Activated T-helper 1 cell treated with anti-CD3 and anti-CD28 coated beads, Interleukin-12 subunit alpha, Interleukin-12 subunit beta, Interleukin-2, Interleukin-4 antibody, amounts not matched to agents 30 ng/mL and 10 ng/mL and 1 ng/mL, durations not matched to agents 14 hours and 24 hours and 36 hours (primary cell): ENCODE results near the gene ZNF485. TPM values are rescaled to one million over a fixed set of nuclear protein-coding genes. Genes with fewer than 3 reads are reported as not detected.
A peak's percentile ranks its signal among the peaks of the same experiment; 100 is the strongest.
"Not testable (repeated sequence)": the region's sequence is repeated elsewhere in the genome, so short reads cannot be mapped to it uniquely, and the experiment has no call there.

Source experiments
- DNase-seq: peaks from one replicate; pipeline ENCODE4 v3.0.0; 2021; ENCODE audit warnings: low spot score
- H3K27ac Mint-ChIP-seq: one replicate; pipeline ENCODE4 v1.8.0; 2021; ENCODE audit warnings: mild to moderate bottlenecking, mixed read lengths
- H3K27me3 Mint-ChIP-seq: one replicate; pipeline ENCODE4 v1.8.0; 2022; ENCODE audit warnings: mild to moderate bottlenecking, moderate library complexity, mixed read lengths; ENCODE audit not compliant: insufficient read depth
- H3K36me3 Mint-ChIP-seq: one replicate; pipeline ENCODE4 v1.8.0; 2021; ENCODE audit warnings: low read depth, mixed read lengths
- H3K4me1 Mint-ChIP-seq: one replicate; pipeline ENCODE4 v1.8.0; 2021; ENCODE audit warnings: low read depth, mixed read lengths
- H3K4me3 Mint-ChIP-seq: one replicate; pipeline ENCODE4 v1.8.0; 2021; ENCODE audit warnings: mild to moderate bottlenecking, moderate library complexity, mixed read lengths
- H3K9me3 Mint-ChIP-seq: one replicate; pipeline ENCODE4 v1.8.0; 2021; ENCODE audit warnings: mixed read lengths
- intact Hi-C: fragments of 100-400 bp; cut with micrococcal nuclease; formaldehyde crosslinking; loops from one replicate; pipeline ENCODE4 v1.15.1; 2024
- total RNA-seq: library from RNA; stranded (reverse); gene quantifications from 2 replicates; pipeline ENCODE4 v1.2.3, GENCODE V29; 2022

Gene ZNF485
- total RNA-seq, 1 donor from 2014 or later: 6.6 TPM

DNA sequence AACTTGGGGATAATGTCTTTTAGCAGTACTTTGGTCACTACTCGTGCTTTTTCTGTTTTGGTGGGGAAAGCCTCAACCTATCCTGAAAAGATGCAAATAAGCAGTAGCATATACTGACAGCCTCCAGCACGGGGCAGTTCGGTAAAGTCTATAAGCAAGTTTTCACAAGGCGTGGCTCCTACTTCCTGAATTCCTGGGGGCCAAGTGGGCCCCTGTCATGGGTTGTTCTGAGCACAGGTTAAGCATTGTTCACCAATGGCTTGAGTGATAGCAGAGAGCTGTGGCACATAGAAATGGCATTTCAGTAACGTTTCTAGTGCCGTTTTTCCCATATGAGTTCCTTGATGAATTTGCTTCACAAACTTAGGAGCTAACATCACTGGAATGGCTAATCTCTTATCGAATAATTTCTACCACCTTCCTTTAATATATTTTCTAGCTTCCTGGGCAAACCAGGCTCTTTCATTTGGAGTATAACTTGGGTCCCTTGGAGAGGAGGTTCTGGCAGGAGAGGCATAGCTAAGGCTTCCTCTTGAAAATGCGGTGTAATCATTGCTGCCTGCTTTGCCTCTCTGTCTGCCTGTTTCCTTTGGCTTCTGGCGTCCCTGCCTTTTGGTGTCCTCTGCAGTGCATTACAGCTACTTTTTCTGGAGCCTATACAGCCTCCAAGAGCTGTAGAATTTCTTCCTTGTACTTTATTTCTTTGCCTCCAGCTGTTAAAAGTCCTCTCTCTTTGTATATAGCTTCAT, 20.1 kb upstream of the ZNF485 start:
- H3K4me3 Mint-ChIP-seq: no peak overlapping the region
- H3K27ac Mint-ChIP-seq: no peak overlapping the region
- H3K36me3 Mint-ChIP-seq: no peaks in the 10 kb centered on the region
- peaks cover 3% of the 10 kb centered on the region for H3K27me3 Mint-ChIP-seq
- H3K9me3 Mint-ChIP-seq: peaks cover 37% of the 10 kb centered on the region
- intact Hi-C loops: no loop called here
- H3K4me1 Mint-ChIP-seq: no peaks in the 10 kb centered on the region
- DNase-seq: no peak

DNA sequence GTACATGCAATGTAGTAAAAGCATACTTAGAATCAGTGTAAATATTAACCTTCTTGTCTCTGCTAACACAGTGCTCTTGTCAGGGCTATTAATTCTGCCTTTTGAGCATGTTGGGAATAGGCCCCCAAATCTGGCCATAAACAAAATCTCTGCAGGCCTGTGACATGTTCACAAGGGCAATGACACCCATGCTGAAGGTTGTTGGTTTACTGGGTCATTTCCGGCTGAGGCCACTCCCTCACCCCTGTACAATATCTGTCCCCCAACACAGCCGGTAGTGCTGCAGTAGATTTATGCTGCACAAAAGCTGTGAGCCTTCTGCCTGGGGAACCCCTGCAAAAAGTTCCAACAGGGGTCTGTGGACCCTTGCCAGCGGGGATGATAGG, 19.5 kb upstream of the ZNF485 start:
- H3K27me3 Mint-ChIP-seq: not testable (repeated sequence)

DNA sequence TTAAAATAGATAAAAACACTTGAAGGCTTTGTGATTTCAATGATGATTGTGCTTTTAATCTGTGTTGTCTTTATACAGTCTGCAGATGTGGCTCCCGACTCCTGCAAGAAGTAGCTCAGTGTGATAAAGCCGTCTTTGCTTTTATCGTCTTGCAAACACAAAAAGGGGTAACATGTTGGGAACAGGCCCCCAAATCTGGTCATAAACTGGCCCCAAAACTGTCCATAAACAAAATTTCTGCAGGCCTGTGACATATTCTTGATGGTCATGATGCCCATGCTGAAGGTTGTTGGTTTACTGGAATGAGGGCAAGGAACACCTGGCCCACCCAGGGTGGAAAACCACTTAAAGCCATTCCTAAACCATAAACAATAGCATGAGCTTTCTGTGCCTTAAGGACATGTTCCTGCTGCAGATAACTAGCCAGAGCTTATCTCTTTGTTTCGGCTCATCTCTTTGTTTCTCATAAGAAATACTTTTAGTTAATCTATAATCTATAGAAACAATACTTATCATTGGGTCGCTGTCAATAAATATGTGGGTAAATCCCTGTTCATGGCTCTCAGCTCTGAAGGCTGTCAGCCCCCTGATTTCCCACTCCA, 14.8 kb upstream of the ZNF485 start:
- peaks cover 2% of the 10 kb centered on the region for H3K36me3 Mint-ChIP-seq
- peaks cover 45% of the 10 kb centered on the region for H3K9me3 Mint-ChIP-seq
- H3K4me1 Mint-ChIP-seq: peaks cover 19% of the 10 kb centered on the region
- no peak overlapping the region for H3K4me3 Mint-ChIP-seq
- no peak for DNase-seq
- H3K27me3 Mint-ChIP-seq: peaks cover 5% of the 10 kb centered on the region
- intact Hi-C loops: loop anchor here (10.0 kb wide), 3 partner anchors 223 to 957 kb away; partner anchors contain the start of genes CSGALNACT2 and ZNF33B
- H3K27ac Mint-ChIP-seq: no peak overlapping the region

More for the DNA sequence above, 19.5 kb upstream of the ZNF485 start:
- peaks cover 39% of the 10 kb centered on the region for H3K9me3 Mint-ChIP-seq
- H3K36me3 Mint-ChIP-seq, H3K27ac Mint-ChIP-seq, DNase-seq, intact Hi-C loops, H3K4me1 Mint-ChIP-seq, H3K4me3 Mint-ChIP-seq: not testable (repeated sequence)

DNA sequence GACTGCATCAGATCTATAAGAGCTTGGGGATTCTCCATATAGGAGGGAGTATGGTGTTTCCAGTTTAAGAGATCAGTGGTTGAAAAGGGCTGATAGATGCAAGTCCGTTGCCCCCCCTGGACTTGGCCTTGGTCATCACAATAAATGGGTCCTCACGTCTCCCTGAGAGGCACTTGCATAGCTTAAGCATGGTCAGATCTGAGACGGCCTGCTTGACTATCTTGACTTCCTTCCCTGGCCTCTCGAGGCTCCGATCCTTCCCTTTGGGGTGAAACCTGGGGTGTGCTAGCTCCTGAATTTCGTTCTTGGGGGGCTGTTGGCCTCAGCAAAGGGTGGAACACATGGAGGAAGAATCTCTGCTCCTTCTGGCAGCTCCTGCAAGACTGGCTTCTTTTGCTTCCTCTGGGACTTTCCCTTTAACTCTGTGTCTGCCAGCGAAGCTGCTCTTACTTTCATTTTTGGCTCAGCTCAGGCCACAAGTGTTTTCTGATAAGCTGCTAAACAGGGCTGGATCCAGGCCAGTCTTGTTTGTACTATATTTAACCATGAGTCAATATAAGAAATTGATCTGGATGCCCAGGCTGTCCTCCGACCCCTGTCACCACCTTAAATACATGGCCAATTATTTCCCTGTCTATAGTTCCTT, 11.2 kb upstream of the ZNF485 start:
- Mint-ChIP-seq H3K4me1 (peaks cover 22% of the 10 kb centered on the region), H3K4me3 (peak overlapping the region; percentile 51), H3K36me3 (peaks cover 2% of the 10 kb centered on the region), H3K27ac (no peak overlapping the region), H3K27me3 (peaks cover 16% of the 10 kb centered on the region), H3K9me3 (peaks cover 37% of the 10 kb centered on the region)
- DNase-seq: peak; percentile 29
- intact Hi-C loops: loop anchor here (1.0 to 10.0 kb wide), 4 partner anchors 21 to 960 kb away; partner anchors contain the start of genes CSGALNACT2, ZNF239 and ZNF33B

DNA sequence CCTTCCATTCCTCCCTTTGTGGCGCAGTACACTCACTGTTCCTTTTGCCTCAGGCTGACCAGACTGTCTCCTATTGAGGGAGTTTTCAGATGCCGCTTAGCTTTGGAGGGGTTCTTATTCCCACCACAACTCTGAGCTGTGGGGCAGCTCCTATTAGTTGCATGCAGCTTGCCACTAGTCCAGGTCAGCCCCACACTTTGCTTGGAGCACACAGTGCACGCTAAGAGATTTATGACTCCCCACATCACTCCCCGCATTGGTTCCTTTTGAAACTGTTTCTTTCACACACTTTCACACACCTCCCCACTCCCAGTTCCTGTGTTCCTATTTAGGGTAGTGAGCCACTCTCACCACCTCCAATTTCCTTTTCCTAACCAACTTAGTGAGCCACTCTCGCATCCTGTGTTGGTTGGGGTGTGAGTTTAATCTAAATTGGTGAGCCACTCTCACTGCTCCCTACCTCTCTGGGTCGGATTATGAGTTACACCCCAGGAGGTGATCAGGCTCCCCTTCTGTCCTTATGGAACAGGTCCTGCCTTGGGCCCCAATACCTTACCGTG, 10.4 kb upstream of the ZNF485 start:
- Mint-ChIP-seq H3K4me1 (peaks cover 22% of the 10 kb centered on the region), H3K4me3 (peak overlapping the region; percentile 36), H3K27ac (peak overlapping the region; percentile 40), H3K36me3 (peaks cover 2% of the 10 kb centered on the region), H3K9me3 (peaks cover 35% of the 10 kb centered on the region), H3K27me3 (peaks cover 16% of the 10 kb centered on the region)
- intact Hi-C loops: loop anchor here (1.0 to 10.0 kb wide), 5 partner anchors 10 to 961 kb away; partner anchors contain the start of genes CSGALNACT2, ZNF239, ZNF33B and ZNF485
- DNase-seq: peak; percentile 6

DNA sequence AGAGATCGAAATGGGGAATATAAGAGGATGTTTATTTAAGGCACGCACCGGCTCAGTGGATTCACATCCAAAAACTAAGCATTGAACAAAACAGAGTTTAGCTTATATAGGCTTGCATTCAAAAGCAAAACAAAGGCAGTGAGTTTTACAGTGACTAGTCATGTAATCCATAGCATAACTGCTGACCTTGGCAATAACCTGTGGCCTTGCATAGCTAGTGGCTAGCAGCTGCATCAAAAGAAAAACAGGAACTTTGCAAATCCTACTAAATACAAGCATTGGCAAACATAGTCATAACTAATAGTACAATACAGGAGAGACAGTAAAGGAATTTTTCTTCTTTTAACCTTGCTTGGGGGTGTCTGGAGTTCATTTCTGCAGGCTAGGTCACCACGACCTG, 9.7 kb upstream of the ZNF485 start:
- Mint-ChIP-seq H3K4me3 (no peak overlapping the region), H3K36me3 (peaks cover 2% of the 10 kb centered on the region), H3K27me3 (peaks cover 16% of the 10 kb centered on the region), H3K4me1 (peaks cover 22% of the 10 kb centered on the region), H3K27ac (no peak overlapping the region), H3K9me3 (peaks cover 37% of the 10 kb centered on the region)
- intact Hi-C loops: loop anchor here (1.0 to 10.0 kb wide), 4 partner anchors 10 to 962 kb away; partner anchors contain the start of genes CSGALNACT2, ZNF33B and ZNF485
- no peak for DNase-seq

DNA sequence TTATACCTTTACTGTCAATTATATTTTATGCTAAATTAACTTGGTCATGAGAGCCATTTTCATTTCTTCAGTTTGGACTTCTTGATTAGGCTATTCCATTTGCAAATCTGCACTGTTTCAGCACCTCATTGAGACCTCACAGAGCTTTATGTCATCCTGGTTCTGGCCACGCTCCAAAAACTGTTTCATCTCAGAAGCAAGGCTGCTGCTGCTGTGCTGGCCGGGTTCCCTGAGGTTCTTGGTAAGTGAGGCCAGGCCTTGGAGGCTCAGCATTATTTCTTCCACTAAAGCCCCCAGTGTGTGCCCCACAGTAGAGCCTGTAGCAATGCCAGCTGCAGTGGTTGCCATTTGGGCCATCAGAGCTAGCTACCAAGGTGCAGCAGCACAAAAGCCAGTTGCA, 7.8 kb upstream of the ZNF485 start:
- H3K27ac Mint-ChIP-seq: no peak overlapping the region
- no peak for DNase-seq
- peaks cover 29% of the 10 kb centered on the region for H3K9me3 Mint-ChIP-seq
- peaks cover 2% of the 10 kb centered on the region for H3K36me3 Mint-ChIP-seq
- H3K27me3 Mint-ChIP-seq: peaks cover 16% of the 10 kb centered on the region
- no peak overlapping the region for H3K4me3 Mint-ChIP-seq
- peaks cover 22% of the 10 kb centered on the region for H3K4me1 Mint-ChIP-seq
- intact Hi-C loops: loop anchor here (10.0 kb wide), 3 partner anchors 216 to 964 kb away; partner anchors contain the start of genes CSGALNACT2 and ZNF33B

DNA sequence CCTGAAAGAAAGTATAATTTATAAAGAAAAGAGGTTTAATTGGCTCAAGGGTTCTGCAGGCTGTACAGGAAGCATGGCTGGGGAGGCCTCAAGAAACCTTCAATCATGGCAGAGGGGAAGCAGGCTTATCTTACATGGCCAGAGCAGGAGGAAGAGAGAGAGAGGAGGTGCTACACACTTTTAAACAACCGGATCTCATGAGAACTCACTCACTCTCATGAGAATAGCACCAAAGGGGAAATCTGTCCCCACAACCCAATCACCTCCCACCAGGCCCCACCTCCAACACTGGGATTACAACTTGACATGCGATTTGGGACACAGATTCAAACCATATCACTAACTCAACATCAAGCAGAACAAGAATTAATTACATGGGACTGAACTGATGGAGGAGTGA, 6.9 kb upstream of the ZNF485 start:
- Mint-ChIP-seq H3K36me3 (no peaks in the 10 kb centered on the region), H3K27me3 (peaks cover 16% of the 10 kb centered on the region), H3K4me3 (no peak overlapping the region), H3K27ac (no peak overlapping the region), H3K4me1 (peaks cover 22% of the 10 kb centered on the region), H3K9me3 (peaks cover 22% of the 10 kb centered on the region)
- no peak for DNase-seq
- intact Hi-C loops: loop anchor here (10.0 kb wide), 3 partner anchors 215 to 965 kb away; partner anchors contain the start of genes CSGALNACT2 and ZNF33B

DNA sequence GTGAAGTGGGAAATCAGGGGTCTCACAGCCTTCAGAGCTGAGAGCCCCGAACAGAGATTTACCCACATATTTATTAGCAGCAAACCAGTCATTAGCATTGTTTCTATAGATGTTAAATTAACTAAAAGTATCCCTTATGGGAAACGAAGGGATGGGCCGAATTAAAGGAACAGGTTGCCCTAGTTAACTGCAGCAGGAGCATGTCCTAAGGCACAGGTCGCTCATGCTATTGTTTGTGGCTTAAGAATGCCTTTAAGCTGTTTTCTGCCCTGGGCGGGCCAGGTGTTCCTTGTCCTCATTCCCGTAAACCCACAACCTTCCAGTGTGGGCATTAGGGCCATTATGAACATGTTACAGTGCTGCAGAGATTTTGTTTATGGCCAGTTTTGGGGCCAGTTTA, 4.7 kb upstream of the ZNF485 start:
- H3K27ac Mint-ChIP-seq, H3K27me3 Mint-ChIP-seq, H3K36me3 Mint-ChIP-seq, intact Hi-C loops, DNase-seq, H3K4me1 Mint-ChIP-seq, H3K4me3 Mint-ChIP-seq: not testable (repeated sequence)
- H3K9me3 Mint-ChIP-seq: peaks cover 22% of the 10 kb centered on the region

DNA sequence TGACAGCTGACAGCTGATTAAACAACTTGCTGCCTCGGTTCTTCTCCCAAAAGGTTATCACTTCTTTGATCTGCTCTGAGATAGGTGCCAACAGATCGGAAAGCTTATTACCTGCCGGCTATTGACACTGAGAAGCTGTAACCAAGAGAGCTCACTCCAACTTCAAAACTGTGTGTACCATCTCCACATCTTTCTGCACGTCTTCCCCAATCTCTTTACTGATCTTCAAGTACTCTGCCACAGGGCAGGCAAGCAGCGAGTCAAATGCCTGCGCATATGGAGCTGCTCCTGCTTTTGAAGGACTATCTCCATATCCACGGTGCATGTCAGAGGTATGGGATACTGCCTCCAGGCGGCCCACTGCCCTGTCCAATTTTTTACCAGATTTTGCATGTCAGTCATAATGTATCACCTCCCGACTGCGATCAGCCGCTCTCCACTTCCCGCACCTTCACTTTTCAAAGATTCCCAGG, 352 bp upstream of the ZNF485 start:
- DNase-seq: no peak
- Mint-ChIP-seq H3K27me3 (no peaks in the 10 kb centered on the region), H3K27ac (no peak overlapping the region)

DNA sequence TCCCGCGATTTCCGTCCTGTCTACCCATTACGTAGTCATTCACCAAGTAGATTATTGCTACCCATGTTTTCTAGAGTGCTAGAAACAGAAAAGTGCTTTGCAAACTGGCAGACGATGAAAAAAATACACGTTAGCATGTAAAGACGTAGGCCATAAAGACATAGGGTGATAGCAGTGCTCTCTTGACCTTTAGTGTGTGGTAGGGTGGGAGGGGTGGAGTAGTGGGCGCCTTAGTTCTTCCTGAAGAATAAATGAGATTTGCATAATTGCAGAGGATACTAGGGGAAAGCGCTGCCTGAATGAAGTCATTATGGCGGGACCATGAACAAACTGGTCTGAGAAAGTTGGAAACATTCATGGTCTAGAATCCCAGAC, 948 bp downstream of the ZNF485 start:
- intact Hi-C loops: loop anchor here (5.0 kb wide), 1 partner anchor 35 kb away; the partner anchor contains the start of gene ZNF239
- H3K36me3 Mint-ChIP-seq: peaks cover 32% of the 10 kb centered on the region

More for the DNA sequence above, 352 bp upstream of the ZNF485 start:
- intact Hi-C loops: loop anchor here (1.0 to 5.0 kb wide), 3 partner anchors 10 to 42 kb away; partner anchors contain the start of genes ZNF239 and ZNF32
- Mint-ChIP-seq H3K4me1 (peaks cover 26% of the 10 kb centered on the region), H3K36me3 (peaks cover 27% of the 10 kb centered on the region), H3K9me3 (peaks cover 43% of the 10 kb centered on the region), H3K4me3 (peak overlapping the region; percentile 72)

DNA sequence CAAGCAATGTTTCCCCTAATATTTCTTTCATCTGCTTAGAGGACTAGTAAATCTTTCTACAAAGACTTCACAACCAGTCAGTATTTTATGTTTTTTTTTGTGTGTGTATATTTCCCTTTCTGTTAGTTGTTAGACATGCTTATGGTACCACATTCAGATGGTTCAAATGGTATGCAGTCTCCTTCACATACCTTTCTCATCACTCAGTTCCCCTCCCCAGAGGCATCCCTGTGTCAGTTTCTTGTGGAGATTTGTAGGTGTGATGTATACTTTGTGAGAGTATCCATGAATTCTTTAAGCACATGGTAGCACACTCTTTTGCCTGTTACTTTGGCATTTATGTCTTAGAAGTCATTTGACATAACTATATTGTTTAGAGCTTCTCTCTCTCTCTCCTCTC, 4.4 kb downstream of the ZNF485 start:
- no peak overlapping the region for H3K4me3 Mint-ChIP-seq
- no peak for DNase-seq

More for the DNA sequence above, 948 bp downstream of the ZNF485 start:
- Mint-ChIP-seq H3K27me3 (no peaks in the 10 kb centered on the region), H3K9me3 (peaks cover 32% of the 10 kb centered on the region), H3K27ac (peak overlapping the region; percentile 53), H3K4me1 (peaks cover 26% of the 10 kb centered on the region), H3K4me3 (peak overlapping the region; percentile 84)
- no peak for DNase-seq

More for the DNA sequence above, 4.4 kb downstream of the ZNF485 start:
- H3K4me1 Mint-ChIP-seq: peaks cover 26% of the 10 kb centered on the region
- H3K9me3 Mint-ChIP-seq: peaks cover 45% of the 10 kb centered on the region
- H3K36me3 Mint-ChIP-seq: peaks cover 39% of the 10 kb centered on the region
- no peaks in the 10 kb centered on the region for H3K27me3 Mint-ChIP-seq
- intact Hi-C loops: no loop called here
- no peak overlapping the region for H3K27ac Mint-ChIP-seq
